Right lobe of liver (tissue), 6 donors: Measurements from ENCODE around the gene DIP2C. TPM values are rescaled to one million over a fixed set of nuclear protein-coding genes. Genes with fewer than 3 reads are reported as not detected.

ENCODE experiments used
- ATAC-seq, 4 donors: fragments of 200-7000 bp; cut with Tn5 transposase; one replicate each; pipeline ENCODE4 v1.9.1; 2020; ENCODE audit warnings: mild to moderate bottlenecking in 4 of 4, moderate library complexity in 4 of 4
- DNase-seq, 3 donors: peaks; one replicate each; pipeline ENCODE4 v3.0.0-alpha.2; 2020
- H3K27ac ChIP-seq, 3 donors: fragments of 200-600 bp; one replicate each; pipeline ENCODE4 v1.8.0; 2022
- H3K27me3 ChIP-seq, 2 donors: fragments of 200-600 bp; one replicate each; pipeline ENCODE4 v1.8.0; 2022
- H3K36me3 ChIP-seq, 4 donors: fragments of 200-600 bp; sonication (generic) in 1 of 4; one replicate each; pipeline versions ENCODE4 v1.5.1 to v1.8.0; 2017 to 2022; ENCODE audit warnings: control low read depth in 1 of 4
- H3K4me1 ChIP-seq, 4 donors: fragments of 200-600 bp; sonication (generic) in 1 of 4; one replicate each; pipeline versions ENCODE4 v1.5.1 to v1.8.0; 2017 to 2022; ENCODE audit warnings: control low read depth in 1 of 4
- H3K4me3 ChIP-seq, 3 donors: fragments of 200-600 bp; one replicate each; pipeline ENCODE4 v1.8.0; 2022
- H3K9me3 ChIP-seq, 4 donors: fragments of 200-600 bp; sonication (generic) in 1 of 4; one replicate each; pipeline versions ENCODE4 v1.5.1 to v1.8.0; 2017 to 2022; ENCODE audit warnings: control low read depth in 1 of 4
- POLR2A ChIP-seq: fragments of 450-650 bp; IDR thresholded peaks from one replicate; pipeline ENCODE4 v1.6.1; 2017; ENCODE audit warnings: antibody characterized with exemption, mild to moderate bottlenecking
- WGBS: methylation state at CpG from one replicate; pipeline ENCODE4 v1.1.6; 2018; ENCODE audit warnings: low coverage, low lambda C conversion rate; ENCODE audit not compliant: insufficient coverage; ENCODE audit errors: missing lambda C conversion rate; 5-methylcytosine and 5-hydroxymethylcytosine counted together
- intact Hi-C, 2 donors: fragments of 100-400 bp; cut with DNase I; formaldehyde crosslinking; loops; one replicate each; pipeline versions ENCODE4 v1.11.2 to v1.14.1; 2022
- total RNA-seq, 6 experiments: library from RNA; depleted of rRNA in 2 of 6; stranded (reverse); fragments of >200 nt in 2 of 6; fragmentation: NEBNext Ultra II Directional in 3 of 6; extraction: Animal tissue kit (Norgen Biotek cat#: 25700) in 3 of 6; gene quantifications; one replicate each; pipeline versions ENCODE4 v1.1.0 to v1.2.4, GENCODE V29; 2016 to 2023
- TF ChIP-seq, protein P1 (sequence below), 4 donors: fragments of 200-600 bp in 3 of 4; fragments of 450-650 bp in 1 of 4; IDR thresholded peaks; one replicate each; pipeline versions ENCODE4 v1.5.1 to v1.8.0; 2016 to 2022; ENCODE audit warnings: antibody characterized with exemption in 4 of 4, mild to moderate bottlenecking in 2 of 4
- donor health status: DM: no; HTN: yes; CAD: no.
- donor health status: DM: no; HTN: no; CAD: no.
- donor health status: DM: no; HTN: no; CAD: no.
- donor health status: DM: no; HTN: yes; CAD: no.
- donor health status: DM: no; HTN: yes; CAD: no.

DIP2C gene
- total RNA-seq, 6 experiments from 2014 or later, result 8.0 to 13.5 (median 11.7) TPM

GRCh38 chr10:497898-498451, 191.5 kb downstream of the DIP2C start:
- Histone ChIP-seq H3K27ac (no peak overlapping the region), H3K9me3 (no peaks in the 10 kb centered on the region), H3K4me1 (no peaks in the 10 kb centered on the region), H3K27me3 (no peaks in the 10 kb centered on the region), H3K4me3 (no peak overlapping the region), H3K36me3 (no peaks in the 10 kb centered on the region)
- intact Hi-C loops, result no loop called here
- no peak for ATAC-seq
- no peak for DNase-seq
- TF ChIP-seq, protein P1, sequence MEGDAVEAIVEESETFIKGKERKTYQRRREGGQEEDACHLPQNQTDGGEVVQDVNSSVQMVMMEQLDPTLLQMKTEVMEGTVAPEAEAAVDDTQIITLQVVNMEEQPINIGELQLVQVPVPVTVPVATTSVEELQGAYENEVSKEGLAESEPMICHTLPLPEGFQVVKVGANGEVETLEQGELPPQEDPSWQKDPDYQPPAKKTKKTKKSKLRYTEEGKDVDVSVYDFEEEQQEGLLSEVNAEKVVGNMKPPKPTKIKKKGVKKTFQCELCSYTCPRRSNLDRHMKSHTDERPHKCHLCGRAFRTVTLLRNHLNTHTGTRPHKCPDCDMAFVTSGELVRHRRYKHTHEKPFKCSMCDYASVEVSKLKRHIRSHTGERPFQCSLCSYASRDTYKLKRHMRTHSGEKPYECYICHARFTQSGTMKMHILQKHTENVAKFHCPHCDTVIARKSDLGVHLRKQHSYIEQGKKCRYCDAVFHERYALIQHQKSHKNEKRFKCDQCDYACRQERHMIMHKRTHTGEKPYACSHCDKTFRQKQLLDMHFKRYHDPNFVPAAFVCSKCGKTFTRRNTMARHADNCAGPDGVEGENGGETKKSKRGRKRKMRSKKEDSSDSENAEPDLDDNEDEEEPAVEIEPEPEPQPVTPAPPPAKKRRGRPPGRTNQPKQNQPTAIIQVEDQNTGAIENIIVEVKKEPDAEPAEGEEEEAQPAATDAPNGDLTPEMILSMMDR (IDR thresholded peaks at IDR 0.05), result no peak
- TF ChIP-seq POLR2A, result no peak
- WGBS, result no CpG with 5 or more reads among the region's 6 CpGs

- Histone ChIP-seq H3K4me1 (no peaks in the 10 kb centered on the region), H3K4me3 (no peak overlapping the region), H3K27ac (no peak overlapping the region), H3K9me3 (no peaks in the 10 kb centered on the region), H3K36me3 (no peaks in the 10 kb centered on the region), H3K27me3 (no peaks in the 10 kb centered on the region)
- no peak for DNase-seq
- peak in 2 of 4 donors; percentile 24 to 28 for ATAC-seq
- WGBS, result 72% methylated on average over 4 of the region's 10 CpGs
- intact Hi-C loops, result no loop called here
- no peak for TF ChIP-seq POLR2A
- TF ChIP-seq, protein P1 (IDR thresholded peaks at IDR 0.05), result no peak
Measured at GRCh38 chr10:497289-497688, 192.2 kb downstream of the DIP2C start.

- 90% methylated on average over 3 of the region's 3 CpGs for WGBS
- Histone ChIP-seq H3K27me3 (no peaks in the 10 kb centered on the region), H3K36me3 (no peaks in the 10 kb centered on the region), H3K4me1 (no peaks in the 10 kb centered on the region), H3K4me3 (no peak overlapping the region), H3K27ac (no peak overlapping the region), H3K9me3 (no peaks in the 10 kb centered on the region)
- ATAC-seq (peak in 1 of 4 donors; percentile 11), DNase-seq (no peak)
- intact Hi-C loops, result no loop called here
- TF ChIP-seq POLR2A, result no peak
- TF ChIP-seq, protein P1 (IDR thresholded peaks at IDR 0.05), result no peak
Measured at GRCh38 chr10:494556-494955, 194.9 kb downstream of the DIP2C start.

DNA sequence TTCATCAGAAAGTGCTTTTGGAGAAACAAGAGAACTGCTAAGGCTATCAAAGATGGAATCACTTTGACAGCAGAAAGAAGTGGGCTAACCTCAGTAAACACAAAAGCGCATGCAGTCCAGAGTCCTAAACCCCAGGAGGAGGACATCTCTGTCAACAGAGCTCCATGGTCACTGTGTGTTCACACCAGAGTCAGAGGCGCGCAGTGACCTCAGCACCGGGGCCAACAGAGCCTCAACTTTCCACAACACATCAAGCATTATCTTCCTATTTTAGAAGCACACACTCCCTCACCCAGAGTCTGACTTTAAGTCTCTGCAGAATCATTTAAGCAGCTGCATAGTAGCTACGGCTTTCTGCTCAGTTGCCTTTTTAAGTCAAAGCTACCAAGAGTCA, 195.3 kb downstream of the DIP2C start:
- H3K27me3 ChIP-seq, result no peaks in the 10 kb centered on the region
- no peaks in the 10 kb centered on the region for H3K36me3 ChIP-seq
- no peak overlapping the region for H3K27ac ChIP-seq
- intact Hi-C loops, result no loop called here
- no peak overlapping the region for H3K4me3 ChIP-seq
- no peaks in the 10 kb centered on the region for H3K9me3 ChIP-seq
- H3K4me1 ChIP-seq, result no peaks in the 10 kb centered on the region
- no peak for TF ChIP-seq POLR2A
- TF ChIP-seq, protein P1 (IDR thresholded peaks at IDR 0.05), result no peak
- 86% methylated on average over 3 of the region's 5 CpGs for WGBS
- DNase-seq (no peak), ATAC-seq (peak; percentile 54 to 70 (median 60))
